ENCODE data around the gene NTRK3.

Gene NTRK3

GRCh38 chr15:88139936-88140335 lies 116.6 kb downstream of the NTRK3 start:
- no peaks in the 10 kb centered on the region for H3K36me3 Mint-ChIP-seq
- H3K9me3 Mint-ChIP-seq, result peaks cover 6% of the 10 kb centered on the region
- no peak overlapping the region for H3K27ac Mint-ChIP-seq
- DNase-seq (ENCODE audit: low spot score in 2 of 2) (no peak), ATAC-seq (no peak)
- H3K4me1 Mint-ChIP-seq, result no peaks in the 10 kb centered on the region
- no peak overlapping the region for H3K4me3 Mint-ChIP-seq

GRCh38 chr15:88133795-88134194 lies 122.7 kb downstream of the NTRK3 start:
- peaks cover 3% of the 10 kb centered on the region for H3K9me3 Mint-ChIP-seq
- no peak overlapping the region for H3K4me3 Mint-ChIP-seq
- no peaks in the 10 kb centered on the region for H3K4me1 Mint-ChIP-seq
- no peak for DNase-seq (ENCODE audit: low spot score in 2 of 2)
- H3K36me3 Mint-ChIP-seq, result no peaks in the 10 kb centered on the region
- ATAC-seq, result no peak
- H3K27ac Mint-ChIP-seq, result no peak overlapping the region

DNA sequence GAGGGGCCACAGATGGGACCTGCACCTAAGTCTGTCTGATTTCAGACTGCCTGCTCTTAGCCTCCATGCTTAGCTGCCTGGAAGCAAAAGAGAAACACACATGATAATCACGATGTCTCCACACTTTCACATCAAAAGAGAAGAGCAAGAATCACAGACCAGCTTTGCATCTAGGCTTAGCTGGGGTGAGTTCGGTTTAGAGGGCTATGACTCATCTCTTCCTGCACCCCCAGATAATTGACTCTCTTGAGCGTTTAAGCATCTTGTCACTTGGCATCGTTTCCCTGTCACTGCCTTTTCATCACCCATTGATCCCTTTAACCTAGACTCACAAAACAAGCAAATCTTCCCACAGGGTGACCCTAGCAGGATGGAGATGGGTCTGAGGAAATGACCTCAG lies 124.0 kb downstream of the NTRK3 start:
- H3K4me3 Mint-ChIP-seq, result no peak overlapping the region
- H3K36me3 Mint-ChIP-seq, result no peaks in the 10 kb centered on the region
- ATAC-seq (no peak), DNase-seq (ENCODE audit: low spot score in 2 of 2) (no peak)
- no peaks in the 10 kb centered on the region for H3K9me3 Mint-ChIP-seq
- no peak overlapping the region for H3K27ac Mint-ChIP-seq
- no peaks in the 10 kb centered on the region for H3K4me1 Mint-ChIP-seq

GRCh38 chr15:88131937-88132336 lies 124.6 kb downstream of the NTRK3 start:
- Mint-ChIP-seq H3K4me3 (no peak overlapping the region), H3K27ac (no peak overlapping the region), H3K4me1 (no peaks in the 10 kb centered on the region), H3K36me3 (no peaks in the 10 kb centered on the region), H3K9me3 (no peaks in the 10 kb centered on the region)
- DNase-seq (ENCODE audit: low spot score in 2 of 2), result no peak
- no peak for ATAC-seq

GRCh38 chr15:88127432-88127790 lies 129.1 kb downstream of the NTRK3 start:
- no peak for ATAC-seq
- H3K36me3 Mint-ChIP-seq, result no peaks in the 10 kb centered on the region
- H3K4me1 Mint-ChIP-seq, result no peaks in the 10 kb centered on the region
- DNase-seq (ENCODE audit: low spot score in 2 of 2), result no peak
- H3K9me3 Mint-ChIP-seq, result no peaks in the 10 kb centered on the region
- H3K27ac Mint-ChIP-seq, result no peak overlapping the region
- no peak overlapping the region for H3K4me3 Mint-ChIP-seq

DNA sequence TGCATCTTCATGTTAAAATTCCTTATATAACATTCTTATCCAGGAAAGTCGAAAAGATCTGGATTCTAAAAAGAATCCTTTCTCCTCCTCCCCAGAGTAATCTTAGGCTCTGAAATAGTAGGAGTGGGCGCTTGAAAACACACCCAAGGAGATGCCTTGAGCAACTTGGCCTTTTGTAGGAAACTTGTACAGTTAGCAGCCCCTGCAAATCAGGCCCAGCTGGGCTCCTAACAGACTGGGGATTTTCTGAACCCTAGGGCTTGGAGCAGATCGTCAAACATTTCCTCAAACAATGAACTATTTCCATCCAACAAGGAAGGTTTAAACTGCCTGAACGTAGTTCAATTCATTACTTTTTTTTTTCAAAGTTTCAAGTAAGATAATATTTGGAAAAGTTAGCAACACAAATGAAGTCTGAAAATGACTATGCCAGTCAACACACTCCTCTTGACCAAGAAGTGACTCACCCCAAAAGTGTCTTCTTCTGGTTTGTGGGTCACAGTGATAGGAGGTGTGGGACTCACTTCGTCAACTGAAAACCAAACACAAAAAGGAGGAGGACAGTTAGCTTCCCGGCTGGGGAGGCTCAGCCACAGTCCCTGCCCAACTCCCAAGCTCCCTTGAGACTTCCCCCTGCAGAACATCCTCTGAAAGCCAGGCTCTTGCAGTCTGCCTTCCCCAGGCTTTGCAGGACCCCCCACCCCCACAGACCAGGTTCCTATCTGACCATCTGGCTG lies 129.7 kb downstream of the NTRK3 start:
- Mint-ChIP-seq H3K4me1 (no peaks in the 10 kb centered on the region), H3K36me3 (no peaks in the 10 kb centered on the region), H3K9me3 (no peaks in the 10 kb centered on the region), H3K4me3 (no peak overlapping the region), H3K27ac (no peak overlapping the region)
- ATAC-seq (peak; percentile 78), DNase-seq (ENCODE audit: low spot score in 2 of 2) (no peak)

GRCh38 chr15:88125576-88125975 lies 131.0 kb downstream of the NTRK3 start:
- H3K27ac Mint-ChIP-seq, result no peak overlapping the region
- H3K9me3 Mint-ChIP-seq, result no peaks in the 10 kb centered on the region
- ATAC-seq, result no peak
- H3K4me1 Mint-ChIP-seq, result no peaks in the 10 kb centered on the region
- H3K4me3 Mint-ChIP-seq, result no peak overlapping the region
- DNase-seq (ENCODE audit: low spot score in 2 of 2), result no peak
- H3K36me3 Mint-ChIP-seq, result no peaks in the 10 kb centered on the region

DNA sequence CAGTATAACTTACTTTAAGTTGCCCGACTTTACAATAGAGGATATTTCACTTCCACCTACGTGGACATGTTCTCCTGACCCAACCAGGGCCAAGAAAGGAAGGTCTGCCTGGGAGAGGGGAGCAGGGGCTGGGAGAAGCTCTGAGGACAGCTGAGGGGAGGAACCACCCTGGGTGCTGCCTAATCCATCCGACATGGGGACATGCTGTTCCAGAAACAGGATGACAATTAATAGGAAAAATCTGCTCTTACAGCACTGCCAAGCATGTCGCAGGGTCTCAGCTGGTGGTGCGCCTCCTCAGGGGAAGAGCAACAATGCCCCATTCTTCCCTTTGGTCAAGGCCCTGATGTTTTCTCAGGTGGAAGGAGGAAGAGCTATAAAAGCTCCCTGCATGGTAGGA lies 132.3 kb downstream of the NTRK3 start:
- no peak for ATAC-seq
- Mint-ChIP-seq H3K36me3 (no peaks in the 10 kb centered on the region), H3K27ac (no peak overlapping the region)

DNA sequence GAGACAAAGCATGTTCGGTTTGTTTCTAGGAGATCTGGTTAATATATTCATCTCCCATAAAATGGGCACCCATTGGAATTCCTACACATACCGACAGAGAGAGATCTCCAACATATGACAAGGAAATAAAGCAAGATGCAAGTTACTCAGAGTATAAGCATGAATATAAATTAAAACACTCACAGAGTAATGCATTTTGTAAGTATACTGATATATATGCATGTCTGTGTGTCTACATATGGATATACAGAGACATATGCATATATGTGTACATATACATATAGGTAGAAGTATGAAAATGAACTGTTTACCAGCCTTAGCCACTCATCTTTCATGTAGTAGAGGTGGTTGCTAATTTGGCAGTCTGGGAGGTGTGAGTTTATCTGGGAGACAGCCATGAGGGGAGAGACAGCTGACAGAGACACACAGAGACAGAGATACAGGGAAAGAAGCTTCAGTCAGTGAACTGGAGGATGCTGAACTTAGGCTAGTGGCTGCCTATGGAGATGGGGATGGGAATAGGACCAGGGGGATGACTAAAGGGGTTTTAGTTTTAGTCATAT lies 134.5 kb downstream of the NTRK3 start:
- DNase-seq (ENCODE audit: low spot score in 2 of 2) (no peak), ATAC-seq (no peak)
- no peak overlapping the region for H3K27ac Mint-ChIP-seq

More for the DNA sequence above, 132.3 kb downstream of the NTRK3 start:
- Mint-ChIP-seq H3K4me3 (no peak overlapping the region), H3K4me1 (no peaks in the 10 kb centered on the region), H3K9me3 (no peaks in the 10 kb centered on the region)
- no peak for DNase-seq (ENCODE audit: low spot score in 2 of 2)

GRCh38 chr15:88120026-88120425 lies 136.5 kb downstream of the NTRK3 start:
- Mint-ChIP-seq H3K27ac (no peak overlapping the region), H3K4me1 (no peaks in the 10 kb centered on the region)

More for the DNA sequence above, 134.5 kb downstream of the NTRK3 start:
- H3K36me3 Mint-ChIP-seq, result no peaks in the 10 kb centered on the region
- H3K4me3 Mint-ChIP-seq, result no peak overlapping the region
- no peaks in the 10 kb centered on the region for H3K9me3 Mint-ChIP-seq
- H3K4me1 Mint-ChIP-seq, result no peaks in the 10 kb centered on the region

DNA sequence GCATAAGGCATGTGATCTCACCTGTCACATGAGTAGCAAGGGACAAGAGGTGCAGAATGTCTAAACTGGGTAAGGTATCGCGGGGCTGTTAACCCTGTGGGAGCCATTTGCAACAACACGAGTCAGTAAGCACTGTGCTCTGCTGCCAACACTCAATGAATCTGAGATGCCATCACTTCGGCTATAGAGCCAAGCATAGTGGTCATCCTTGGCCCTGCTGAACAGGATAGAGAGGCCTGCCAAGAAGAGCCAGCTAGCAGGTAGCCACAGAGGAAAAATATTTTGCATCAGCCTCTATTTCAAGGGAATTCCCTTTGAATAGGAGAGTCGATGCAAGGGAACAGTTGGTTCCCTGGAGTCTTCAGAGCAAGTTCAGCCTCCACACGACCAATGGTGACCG lies 137.8 kb downstream of the NTRK3 start:
- H3K9me3 Mint-ChIP-seq, result no peaks in the 10 kb centered on the region
- DNase-seq (ENCODE audit: low spot score in 2 of 2) (no peak), ATAC-seq (no peak)
- no peaks in the 10 kb centered on the region for H3K36me3 Mint-ChIP-seq
- no peak overlapping the region for H3K27ac Mint-ChIP-seq
- no peaks in the 10 kb centered on the region for H3K4me1 Mint-ChIP-seq
- H3K4me3 Mint-ChIP-seq, result no peak overlapping the region

More at GRCh38 chr15:88120026-88120425, 136.5 kb downstream of the NTRK3 start:
- ATAC-seq (no peak), DNase-seq (ENCODE audit: low spot score in 2 of 2) (no peak)
- Mint-ChIP-seq H3K36me3 (no peaks in the 10 kb centered on the region), H3K4me3 (no peak overlapping the region), H3K9me3 (no peaks in the 10 kb centered on the region)

DNA sequence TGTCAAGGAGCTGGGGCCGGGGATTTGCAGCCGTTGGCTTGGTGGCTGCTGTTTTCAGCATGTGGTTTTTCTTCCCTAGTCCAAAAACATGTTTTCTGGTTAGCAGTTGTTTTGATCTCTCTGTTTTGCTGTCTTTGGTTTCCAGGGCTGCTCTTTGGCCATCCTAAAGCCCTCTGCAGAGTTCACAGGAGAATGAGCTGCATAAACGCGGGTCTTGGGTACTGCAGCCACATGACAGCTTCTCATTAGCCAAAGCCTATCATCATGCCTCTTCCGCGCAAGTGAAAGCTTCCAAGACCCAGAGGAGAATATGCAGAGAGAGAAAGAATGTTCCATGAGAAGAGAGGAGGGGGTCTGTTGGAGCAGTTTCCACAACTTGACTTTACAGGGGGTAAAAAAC lies 138.5 kb downstream of the NTRK3 start:
- H3K4me1 Mint-ChIP-seq, result no peaks in the 10 kb centered on the region
- no peak overlapping the region for H3K27ac Mint-ChIP-seq
- no peak for ATAC-seq
- H3K9me3 Mint-ChIP-seq, result no peaks in the 10 kb centered on the region
- no peak for DNase-seq (ENCODE audit: low spot score in 2 of 2)
- no peaks in the 10 kb centered on the region for H3K36me3 Mint-ChIP-seq
- no peak overlapping the region for H3K4me3 Mint-ChIP-seq

DNA sequence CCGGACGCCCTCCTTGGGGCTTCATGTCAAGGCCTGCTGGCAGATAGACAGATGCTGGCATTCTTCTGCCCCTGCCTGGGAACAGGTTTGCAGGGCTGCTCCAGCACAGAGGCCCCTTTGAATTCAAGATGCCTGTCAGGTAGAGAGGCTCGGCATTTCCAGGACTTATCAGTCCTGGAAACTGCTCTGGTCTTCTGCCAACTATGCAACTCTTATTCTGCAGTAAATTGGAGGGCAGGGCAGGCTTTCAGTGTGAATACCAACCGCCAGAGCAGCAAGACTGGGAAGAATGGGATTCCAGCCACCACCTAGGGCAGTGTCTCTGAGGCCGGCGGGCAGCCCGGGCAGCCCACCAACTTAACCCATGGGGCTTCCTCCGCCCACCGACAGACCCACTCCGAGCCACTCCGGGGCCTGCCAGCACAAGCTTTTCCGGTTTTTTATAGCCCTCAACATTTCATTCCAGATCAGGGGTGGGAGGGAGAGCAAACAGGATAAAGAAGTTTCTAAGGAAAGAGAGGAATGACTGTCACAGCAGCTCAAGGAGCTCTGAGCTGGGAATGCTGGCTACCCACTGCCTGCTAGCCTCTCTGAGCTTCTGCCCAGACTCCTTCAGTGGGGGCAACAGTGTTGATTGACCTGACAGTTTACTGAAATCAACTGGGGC lies 140.9 kb downstream of the NTRK3 start:
- H3K9me3 Mint-ChIP-seq, result no peaks in the 10 kb centered on the region

GRCh38 chr15:88113613-88114308 lies 142.8 kb downstream of the NTRK3 start:
- H3K4me3 Mint-ChIP-seq, result no peak overlapping the region
- H3K27ac Mint-ChIP-seq, result no peak overlapping the region
- DNase-seq (ENCODE audit: low spot score in 2 of 2) (no peak), ATAC-seq (no peak)
- H3K4me1 Mint-ChIP-seq, result no peaks in the 10 kb centered on the region
- H3K9me3 Mint-ChIP-seq, result no peaks in the 10 kb centered on the region
- no peaks in the 10 kb centered on the region for H3K36me3 Mint-ChIP-seq

More for the DNA sequence above, 140.9 kb downstream of the NTRK3 start:
- H3K36me3 Mint-ChIP-seq, result no peaks in the 10 kb centered on the region
- no peaks in the 10 kb centered on the region for H3K4me1 Mint-ChIP-seq
- no peak overlapping the region for H3K27ac Mint-ChIP-seq
- ATAC-seq (no peak), DNase-seq (ENCODE audit: low spot score in 2 of 2) (no peak)
- no peak overlapping the region for H3K4me3 Mint-ChIP-seq

DNA sequence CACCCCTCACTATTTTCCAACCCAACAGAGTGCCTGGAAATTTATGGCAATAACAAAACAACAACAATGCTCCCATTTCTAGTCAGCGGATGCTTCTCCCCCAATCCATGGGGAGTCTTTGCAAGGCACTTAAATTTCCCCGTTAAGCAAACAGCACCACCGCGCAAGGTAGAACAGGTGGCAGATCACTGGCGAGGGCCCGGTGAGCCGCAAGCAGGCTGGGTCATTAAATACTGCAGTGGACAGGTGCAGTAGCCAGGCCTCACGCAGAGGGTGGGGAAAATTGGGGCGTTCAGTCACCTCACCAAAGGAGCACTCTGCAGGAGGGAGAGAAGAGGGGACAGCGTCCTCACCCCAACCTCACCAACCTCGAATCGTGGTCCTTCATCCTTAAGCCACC lies 147.5 kb downstream of the NTRK3 start:
- H3K36me3 Mint-ChIP-seq, result no peaks in the 10 kb centered on the region
- H3K4me1 Mint-ChIP-seq, result no peaks in the 10 kb centered on the region

More for the DNA sequence above, 147.5 kb downstream of the NTRK3 start:
- no peak overlapping the region for H3K27ac Mint-ChIP-seq
- H3K4me3 Mint-ChIP-seq, result no peak overlapping the region
- H3K9me3 Mint-ChIP-seq, result no peaks in the 10 kb centered on the region
- no peak for DNase-seq (ENCODE audit: low spot score in 2 of 2)
- no peak for ATAC-seq
